ENCODE results near the gene NDUFAF2.
"Not testable (repeated sequence)": the region's sequence is repeated elsewhere in the genome, so short reads cannot be mapped to it uniquely, and the experiment has no call there.

NDUFAF2 gene

GRCh38 chr5:61052882-61053281, 107.9 kb downstream of the NDUFAF2 start:
- DNase-seq, result no peak

GRCh38 chr5:61053937-61054336, 108.9 kb downstream of the NDUFAF2 start:
- no peak for DNase-seq

GRCh38 chr5:61055434-61056006, 110.5 kb downstream of the NDUFAF2 start:
- peak; percentile 40 for DNase-seq

GRCh38 chr5:61059499-61059898, 114.5 kb downstream of the NDUFAF2 start:
- DNase-seq, result no peak

GRCh38 chr5:61069150-61069549, 124.1 kb downstream of the NDUFAF2 start:
- DNase-seq, result no peak

GRCh38 chr5:61071526-61071925, 126.5 kb downstream of the NDUFAF2 start:
- DNase-seq, result no peak

GRCh38 chr5:61076626-61077025, 131.6 kb downstream of the NDUFAF2 start:
- DNase-seq, result no peak

GRCh38 chr5:61081741-61082140, 136.7 kb downstream of the NDUFAF2 start:
- no peak for DNase-seq

- DNase-seq, result no peak
Measured at GRCh38 chr5:61082516-61083280, 137.7 kb downstream of the NDUFAF2 start.

GRCh38 chr5:61084658-61085057, 139.7 kb downstream of the NDUFAF2 start:
- no peak for DNase-seq

GRCh38 chr5:61085885-61086284, 140.9 kb downstream of the NDUFAF2 start:
- DNase-seq, result no peak

- no peak for DNase-seq
Measured at GRCh38 chr5:61087921-61088320, 142.9 kb downstream of the NDUFAF2 start.

GRCh38 chr5:61089351-61089750, 144.3 kb downstream of the NDUFAF2 start:
- DNase-seq, result no peak

GRCh38 chr5:61093046-61093771, 148.2 kb downstream of the NDUFAF2 start:
- not testable (repeated sequence) for DNase-seq

GRCh38 chr5:61097465-61097864, 152.5 kb downstream of the NDUFAF2 start:
- no peak for DNase-seq

- DNase-seq, result no peak
Measured at GRCh38 chr5:61098251-61098995, 153.4 kb downstream of the NDUFAF2 start.

GRCh38 chr5:61100437-61100836, 155.4 kb downstream of the NDUFAF2 start:
- DNase-seq, result peak; percentile 71

- DNase-seq, result no peak
Measured at GRCh38 chr5:61114441-61114840, 169.4 kb downstream of the NDUFAF2 start.

GRCh38 chr5:61115968-61116367, 171.0 kb downstream of the NDUFAF2 start:
- no peak for DNase-seq

GRCh38 chr5:61119066-61119465, 174.1 kb downstream of the NDUFAF2 start:
- no peak for DNase-seq

GRCh38 chr5:61120534-61120933, 175.5 kb downstream of the NDUFAF2 start:
- no peak for DNase-seq

GRCh38 chr5:61123145-61123544, 178.1 kb downstream of the NDUFAF2 start:
- DNase-seq, result no peak

GRCh38 chr5:61130289-61130688, 185.3 kb downstream of the NDUFAF2 start:
- DNase-seq, result no peak

Measured in GDM1 (cell line).